Panc1 (cell line): ENCODE results near the gene ITGB5.

Experiments
- CTCF ChIP-seq: fragments of 450-650 bp; IDR thresholded peaks from 2 replicates; pipeline ENCODE4 v1.5.1; 2017; ENCODE audit warnings: mild to moderate bottlenecking
- SIN3A ChIP-seq: IDR thresholded peaks from 2 replicates; pipeline ENCODE4 v1.6.1; 2012; ENCODE audit warnings: low read depth, mild to moderate bottlenecking, low read length, moderate library complexity, borderline replicate concordance; ENCODE audit not compliant: insufficient read depth

- TF ChIP-seq CTCF, result no peak
- no peak for TF ChIP-seq SIN3A
These were observed 33.7 kb downstream of the ITGB5 start for GRCh38 chr3:124853446-124853845.
